Spleen (tissue), 7 donors: ENCODE data around the gene UPK3A.

Experiments used
- POLR2A ChIP-seq, 3 donors: fragments of 450-650 bp; IDR thresholded peaks; one replicate each; pipeline ENCODE4 v1.5.1; 2017; ENCODE audit warnings: antibody characterized with exemption in 3 of 3, mild to moderate bottlenecking in 1 of 3
- TF ChIP-seq, protein P1 (sequence below), 11 experiments: fragments of 200-600 bp in 7 of 11; fragments of 450-650 bp in 4 of 11; sonication (generic) in 4 of 11; IDR thresholded peaks in 8 of 11; conservative IDR thresholded peaks in 3 of 11; 1 replicate in 7 of 11; 2 replicates in 4 of 11; pipeline versions ENCODE4 v1.4.0 to v1.8.0; 2016 to 2021; ENCODE audit warnings: antibody characterized with exemption in 11 of 11, inconsistent platforms in 4 of 11, mild to moderate bottlenecking in 1 of 11
- donor health status: DM: no; HTN: no; CAD: no; lungs with moderate emphysema.
- donor health status: DM: no; HTN: no; CAD: no.
- donor health status: DM: no; HTN: no; CAD: no.

DNA sequence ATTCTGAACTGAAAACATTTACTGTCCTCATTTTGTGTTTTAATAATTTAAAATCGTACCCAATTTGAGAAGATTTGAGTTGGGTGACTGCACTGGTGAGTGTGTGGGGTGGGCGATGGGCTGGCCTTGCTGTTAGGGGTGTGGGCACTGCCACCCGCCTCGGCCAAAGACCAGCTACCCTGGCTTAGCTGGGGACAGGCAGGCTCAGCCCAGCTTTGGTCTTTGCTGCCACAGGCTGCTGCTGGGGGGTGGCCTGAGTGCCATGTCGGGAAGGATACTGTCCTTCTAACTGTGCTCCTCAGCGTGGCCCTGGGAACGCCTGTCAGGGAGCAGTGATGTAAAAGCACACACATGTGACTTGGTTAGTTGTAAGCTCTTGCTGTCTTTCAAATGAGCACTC is 47.3 kb downstream of the UPK3A start:
- TF ChIP-seq, protein P1, sequence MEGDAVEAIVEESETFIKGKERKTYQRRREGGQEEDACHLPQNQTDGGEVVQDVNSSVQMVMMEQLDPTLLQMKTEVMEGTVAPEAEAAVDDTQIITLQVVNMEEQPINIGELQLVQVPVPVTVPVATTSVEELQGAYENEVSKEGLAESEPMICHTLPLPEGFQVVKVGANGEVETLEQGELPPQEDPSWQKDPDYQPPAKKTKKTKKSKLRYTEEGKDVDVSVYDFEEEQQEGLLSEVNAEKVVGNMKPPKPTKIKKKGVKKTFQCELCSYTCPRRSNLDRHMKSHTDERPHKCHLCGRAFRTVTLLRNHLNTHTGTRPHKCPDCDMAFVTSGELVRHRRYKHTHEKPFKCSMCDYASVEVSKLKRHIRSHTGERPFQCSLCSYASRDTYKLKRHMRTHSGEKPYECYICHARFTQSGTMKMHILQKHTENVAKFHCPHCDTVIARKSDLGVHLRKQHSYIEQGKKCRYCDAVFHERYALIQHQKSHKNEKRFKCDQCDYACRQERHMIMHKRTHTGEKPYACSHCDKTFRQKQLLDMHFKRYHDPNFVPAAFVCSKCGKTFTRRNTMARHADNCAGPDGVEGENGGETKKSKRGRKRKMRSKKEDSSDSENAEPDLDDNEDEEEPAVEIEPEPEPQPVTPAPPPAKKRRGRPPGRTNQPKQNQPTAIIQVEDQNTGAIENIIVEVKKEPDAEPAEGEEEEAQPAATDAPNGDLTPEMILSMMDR (IDR thresholded peaks at IDR 0.05 in 8 of 11, conservative IDR thresholded peaks at IDR 0.05 in 3 of 11): no peak
- no peak for TF ChIP-seq POLR2A (IDR thresholded peaks at IDR 0.05)
